ENCODE results near the gene TNFSF10.

TNFSF10 gene

DNA sequence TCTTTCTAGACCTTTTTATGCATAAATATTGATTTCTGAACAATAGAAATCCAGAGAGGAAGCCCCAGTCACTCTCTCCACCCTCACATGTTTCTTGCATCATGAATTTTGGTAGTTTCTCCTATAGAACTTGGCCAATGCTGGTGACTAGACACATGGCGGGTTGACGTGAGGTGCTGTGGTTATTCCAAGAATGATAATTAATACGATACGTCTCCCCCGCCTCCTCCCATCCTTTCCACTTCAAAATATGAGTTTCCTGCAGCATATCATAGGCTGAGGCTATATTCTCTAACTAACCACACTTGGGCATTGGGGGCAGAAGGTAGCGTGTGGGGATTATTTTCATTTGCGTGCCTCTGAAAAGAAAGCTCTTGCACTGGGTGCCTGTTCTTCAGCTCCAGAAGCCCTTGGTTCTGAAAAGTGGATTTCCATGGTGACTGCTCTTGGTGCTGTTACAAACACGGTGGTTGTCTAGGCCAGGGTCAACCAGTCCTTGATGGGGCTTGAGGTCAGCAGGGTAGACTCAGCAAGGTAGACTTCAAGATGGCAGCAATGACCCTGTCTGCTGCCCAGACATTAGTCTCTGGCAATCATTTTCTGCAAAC is 5.3 kb downstream of the TNFSF10 start:
- DNase-seq (ENCODE audit: low read depth in 2 of 2) = peak; percentile 21 to 34

DNA sequence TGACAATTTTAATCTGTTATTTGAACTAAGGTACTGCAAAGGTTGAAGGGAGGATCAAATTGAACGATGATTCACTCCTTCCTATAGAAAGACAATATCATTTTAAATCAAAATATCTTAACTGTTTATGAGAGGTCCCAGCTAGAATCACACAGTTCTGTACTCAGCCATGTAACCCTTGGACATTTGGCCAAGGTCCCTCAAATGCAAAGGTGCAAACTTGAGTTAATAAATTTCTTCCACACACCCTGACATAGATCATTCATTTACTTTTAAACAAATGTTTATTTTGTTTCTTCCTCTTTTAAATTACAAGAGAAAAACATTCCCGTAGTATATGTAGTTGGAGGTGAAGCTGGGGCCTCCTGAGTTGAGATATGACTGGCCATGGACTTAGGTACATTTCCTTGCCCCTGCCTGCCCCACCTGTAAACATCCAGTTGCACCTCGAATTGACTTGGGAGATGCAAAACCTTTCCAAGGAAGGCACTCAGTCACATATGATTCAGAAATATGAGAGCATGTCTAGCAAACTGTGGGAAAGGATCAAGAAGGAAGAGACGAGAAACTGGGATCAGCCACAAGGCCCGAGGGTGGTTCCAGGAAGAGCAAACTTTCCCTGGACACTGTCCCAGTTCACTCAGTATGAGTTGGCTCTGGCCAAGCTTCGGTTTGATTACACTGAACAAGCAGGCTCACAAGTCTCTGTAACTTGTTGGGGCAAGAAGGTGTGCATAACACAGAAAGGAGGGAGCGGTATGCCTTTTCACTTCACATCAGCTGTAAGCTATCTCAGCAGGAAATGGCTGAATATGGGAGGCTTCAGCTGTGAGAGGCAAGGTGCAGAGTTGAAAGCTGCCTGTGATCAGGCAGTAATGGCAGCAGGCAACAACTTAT is 6.7 kb downstream of the TNFSF10 start:
- DNase-seq (ENCODE audit: low read depth in 2 of 2) = peak; percentile 15 to 20

DNA sequence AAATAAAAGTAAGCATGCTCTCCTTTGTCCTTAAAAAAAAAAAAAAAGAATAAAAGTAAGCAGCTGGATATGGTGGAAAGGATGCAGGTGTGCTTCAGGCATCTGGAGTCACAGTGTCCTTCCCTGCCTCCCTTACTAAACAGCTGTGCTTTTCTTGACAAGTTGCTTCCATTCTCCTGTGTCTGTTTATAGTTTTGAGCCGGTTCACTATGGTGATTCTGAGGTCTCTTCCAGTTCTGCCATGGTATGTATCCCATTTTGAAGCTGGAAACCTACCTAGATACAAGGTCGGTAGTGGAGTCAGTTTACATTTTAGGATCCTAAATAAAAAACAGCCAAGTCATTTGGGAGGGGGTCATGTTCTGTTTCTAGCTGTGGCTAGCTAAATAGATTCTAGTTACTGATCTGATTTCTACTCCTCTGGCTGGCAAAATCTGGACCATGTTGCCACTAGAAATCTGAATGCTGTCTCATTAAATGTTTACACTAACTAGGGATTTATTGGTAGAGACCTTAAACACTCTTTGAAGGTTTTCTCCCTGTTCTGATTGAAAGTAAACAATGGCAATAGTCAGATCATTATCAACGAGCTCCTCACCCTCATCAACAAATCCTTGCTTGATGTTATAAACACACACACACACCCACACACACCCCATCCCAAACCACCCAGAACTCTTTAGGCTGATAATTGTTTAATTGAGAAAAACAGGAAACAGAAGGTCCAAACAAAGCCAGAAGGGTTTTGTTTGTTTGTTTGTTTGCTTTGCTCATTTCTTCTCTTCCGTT is 7.9 kb downstream of the TNFSF10 start:
- no peak for DNase-seq (ENCODE audit: low read depth in 2 of 2)

DNA sequence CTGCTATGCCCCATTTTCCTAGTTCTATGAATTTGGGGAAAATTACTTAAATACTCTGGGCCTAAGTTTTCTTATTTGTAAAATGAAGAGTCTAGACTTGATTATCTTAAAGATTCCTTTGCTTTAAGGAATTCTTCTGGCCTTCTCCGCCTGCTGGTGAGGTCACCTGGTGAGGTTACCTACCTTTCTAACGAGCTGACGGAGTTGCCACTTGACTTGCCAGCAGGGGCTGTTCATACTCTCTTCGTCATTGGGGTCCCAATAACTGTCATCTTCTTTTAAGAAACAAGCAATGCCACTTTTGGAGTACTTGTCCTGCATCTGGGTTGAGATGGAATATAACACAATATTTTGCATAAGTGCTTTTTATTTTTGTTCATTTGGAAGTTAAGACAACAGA is 8.6 kb downstream of the TNFSF10 start:
- no peak for DNase-seq (ENCODE audit: low read depth in 2 of 2)

DNA sequence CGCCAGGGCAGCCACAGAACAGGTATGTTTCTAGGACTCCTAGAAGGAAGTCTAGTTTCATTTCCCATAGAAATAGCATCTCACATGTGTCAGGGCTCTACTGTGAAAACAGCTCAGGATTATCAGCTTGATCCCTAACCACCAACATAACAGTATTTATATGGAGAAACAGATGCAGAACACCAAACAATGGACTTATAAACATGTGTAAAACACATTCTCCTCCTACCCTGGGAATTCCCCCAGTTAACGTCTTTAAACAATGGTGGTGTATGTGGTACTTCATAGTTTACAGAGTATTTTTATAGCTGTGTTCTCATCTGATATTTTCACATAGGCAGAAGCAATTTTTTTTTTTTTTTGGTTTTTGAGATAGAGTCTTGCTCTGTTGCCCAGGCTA is 9.7 kb downstream of the TNFSF10 start:
- DNase-seq (ENCODE audit: low read depth in 2 of 2) = no peak

DNA sequence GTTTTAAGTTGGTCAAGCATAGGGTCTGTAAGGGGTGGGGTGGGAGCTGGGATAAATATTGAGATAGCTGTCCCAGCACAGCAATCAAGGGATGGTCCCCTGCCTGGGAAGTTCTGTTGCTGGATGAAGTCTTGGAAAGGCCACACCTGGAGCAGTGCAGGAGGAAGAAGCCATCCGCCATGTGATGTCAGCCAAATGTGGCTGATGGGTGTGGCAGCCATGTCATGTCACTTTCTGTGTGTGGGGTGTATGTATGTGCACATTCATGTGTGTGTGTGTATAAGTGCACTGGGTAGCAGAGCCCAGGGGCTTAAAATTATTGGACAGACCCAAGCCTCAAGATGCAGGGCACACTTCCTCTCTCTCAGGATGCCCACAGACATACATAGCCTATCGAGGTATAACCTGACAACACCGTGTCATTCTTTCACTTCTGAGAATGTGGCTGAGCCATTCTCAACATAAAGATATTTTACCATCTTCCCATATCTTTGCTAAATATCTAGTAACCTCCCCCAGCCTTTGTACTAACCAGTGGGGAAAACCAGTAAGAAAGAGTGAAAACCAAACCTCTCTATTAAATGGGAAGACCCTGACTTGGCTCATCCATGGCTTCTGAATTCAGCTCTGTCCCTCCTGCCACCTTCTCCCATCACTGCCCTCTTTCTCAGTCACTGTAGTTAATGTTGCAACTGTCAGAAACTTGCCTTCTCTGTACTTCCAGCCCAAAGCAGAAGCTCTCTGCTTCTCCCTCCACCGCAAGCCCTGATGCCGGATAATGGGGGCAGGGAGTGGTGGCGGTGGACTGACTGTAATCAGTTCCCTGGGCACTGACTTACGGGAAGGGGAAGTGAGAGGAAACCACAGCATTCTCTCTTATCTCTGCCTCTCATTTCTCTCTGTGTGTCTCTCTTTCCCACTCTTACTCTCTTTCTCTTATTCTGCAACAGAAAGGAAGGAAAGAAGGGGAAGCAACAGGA is 11.2 kb downstream of the TNFSF10 start:
- no peak for DNase-seq (ENCODE audit: low read depth in 2 of 2)

DNA sequence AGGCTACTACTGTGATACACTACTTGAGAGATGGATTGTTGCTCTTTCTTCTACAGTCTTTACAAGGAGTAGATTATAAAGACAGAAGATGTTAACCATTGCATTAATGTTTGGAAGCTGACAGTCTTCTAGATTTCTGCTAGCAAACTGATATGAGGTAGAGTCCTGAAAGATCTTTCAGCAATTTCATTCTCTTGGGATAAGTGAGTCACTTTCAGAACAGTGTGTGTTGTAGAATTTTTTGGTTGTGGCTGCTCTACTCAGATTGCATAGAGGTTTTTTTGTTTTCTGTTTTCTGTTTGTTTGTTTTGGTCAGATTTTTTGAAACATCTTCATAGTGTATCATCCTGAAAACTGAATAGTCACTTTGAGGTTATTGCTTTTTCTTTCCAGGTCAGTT is 17.1 kb downstream of the TNFSF10 start:
- DNase-seq (ENCODE audit: low read depth in 2 of 2) = no peak

DNA sequence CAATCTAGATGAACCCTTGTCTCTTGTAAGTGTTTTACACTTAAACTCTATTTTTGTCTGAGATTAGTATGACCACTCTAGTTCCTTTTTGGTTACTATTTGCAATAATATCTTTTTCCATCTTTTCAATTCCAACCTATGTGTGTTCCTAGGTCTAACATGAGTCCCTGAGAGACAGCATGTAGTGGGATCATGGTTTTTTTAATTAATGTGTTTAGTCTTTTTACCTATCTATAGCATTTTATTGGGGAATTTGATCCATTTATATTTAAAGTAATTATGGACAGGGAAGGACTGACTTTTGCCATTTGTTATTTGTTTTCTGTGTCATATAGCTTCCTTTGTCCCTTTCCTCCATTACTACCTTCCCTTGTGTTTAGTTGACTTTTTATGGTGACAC is 21.7 kb downstream of the TNFSF10 start:
- DNase-seq (ENCODE audit: low read depth in 2 of 2) = no peak

DNA sequence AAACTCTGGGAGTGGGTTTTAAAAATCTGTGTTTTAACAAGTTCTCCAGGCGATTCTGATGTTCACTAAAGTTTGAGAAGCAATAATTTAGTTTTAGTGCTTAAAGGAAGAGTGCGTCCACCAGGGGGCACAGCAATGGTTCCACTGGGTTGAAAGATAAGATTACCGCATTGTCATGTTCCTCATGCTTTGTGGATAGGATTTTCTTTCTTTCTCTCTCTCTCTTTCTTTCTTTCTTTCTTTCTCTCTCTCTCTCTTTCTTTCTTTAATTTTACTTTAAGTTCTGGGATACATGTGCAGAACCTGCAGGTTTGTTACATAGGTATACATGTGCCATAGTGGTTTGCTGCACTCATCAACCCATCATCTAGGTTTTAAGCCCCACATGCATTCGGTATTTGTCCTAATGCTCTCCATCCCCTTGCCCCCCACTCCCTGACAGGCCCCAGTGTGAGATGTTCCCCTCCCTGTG is 33.0 kb downstream of the TNFSF10 start:
- peak; percentile 21 to 27 for DNase-seq (ENCODE audit: low read depth in 2 of 2)

DNA sequence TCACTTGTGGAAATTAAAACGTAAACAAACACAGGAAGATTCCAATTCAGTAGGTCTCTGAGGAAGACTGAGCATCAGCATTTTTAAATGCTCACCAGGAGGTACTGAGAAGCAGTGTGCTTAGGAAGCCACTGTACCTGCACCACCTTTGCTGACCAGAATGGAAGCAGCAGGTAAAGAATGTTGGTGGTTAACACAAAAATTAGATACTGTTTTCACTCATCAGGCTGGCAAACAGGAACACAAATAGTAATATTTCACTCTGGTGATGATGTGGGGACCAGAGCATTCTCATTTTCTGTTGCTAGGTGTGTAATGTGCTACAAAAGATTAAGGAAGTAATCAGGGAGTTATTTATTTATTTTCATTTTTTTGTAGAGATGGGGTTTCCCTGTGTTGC is 45.1 kb downstream of the TNFSF10 start:
- no peak for DNase-seq (ENCODE audit: low read depth in 2 of 2)

DNA sequence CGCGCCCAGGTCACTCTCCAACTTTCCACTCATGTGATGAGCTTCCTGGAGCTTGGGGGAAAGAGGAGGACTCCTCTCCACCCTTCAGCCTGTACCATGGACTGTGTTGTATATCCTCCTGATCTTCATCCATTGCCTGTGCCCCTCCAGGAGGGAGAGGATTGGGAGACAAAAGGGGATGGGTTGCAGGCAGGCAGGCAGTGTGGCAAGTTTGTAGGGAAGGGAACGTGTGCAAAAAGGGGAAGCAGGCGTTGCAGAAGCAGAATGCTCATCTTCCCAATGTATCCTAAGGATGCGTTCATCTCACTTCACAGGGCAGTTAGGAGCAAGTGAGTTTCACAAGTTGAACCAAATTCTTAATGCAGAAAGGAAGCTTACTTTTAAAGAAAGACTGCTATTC is 46.9 kb downstream of the TNFSF10 start:
- no peak for DNase-seq (ENCODE audit: low read depth in 2 of 2)

DNA sequence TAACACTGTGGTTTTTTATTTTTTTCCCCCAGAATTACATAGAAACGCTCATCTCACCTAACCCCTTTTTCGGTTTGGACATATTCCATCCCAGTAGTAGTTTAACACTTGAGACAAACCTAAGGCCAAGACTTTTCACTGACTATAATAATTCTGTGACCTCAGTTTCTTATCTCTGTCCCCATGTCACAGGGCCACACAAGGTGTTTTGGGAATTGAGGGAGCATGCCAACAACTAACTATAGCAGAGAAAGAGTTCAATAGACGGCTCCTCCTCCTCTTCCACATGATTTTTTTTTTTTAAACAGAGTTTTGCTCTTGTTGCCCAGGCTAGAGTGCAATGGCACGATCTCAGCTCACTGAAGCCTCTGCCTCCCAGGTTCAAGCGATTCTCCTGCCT is 47.5 kb downstream of the TNFSF10 start:
- DNase-seq (ENCODE audit: low read depth in 2 of 2) = no peak

DNA sequence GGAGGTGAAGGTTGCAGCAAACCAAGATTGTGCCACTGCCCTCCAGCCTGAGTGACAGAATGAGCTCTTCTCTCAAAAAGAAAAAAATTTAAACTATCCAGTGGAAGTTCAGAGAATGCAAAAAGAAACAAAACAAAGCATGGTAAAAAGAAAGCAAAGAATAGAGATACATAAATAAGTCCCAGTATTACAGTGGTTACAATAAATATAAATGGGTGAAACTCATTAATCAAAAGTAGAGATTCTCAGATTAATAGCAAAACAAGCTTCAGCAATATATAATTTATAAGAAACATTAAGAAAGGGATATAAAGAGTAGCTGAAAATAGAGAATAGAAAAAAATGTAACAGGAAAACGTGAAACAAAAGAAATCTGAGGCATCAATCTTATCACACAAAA is 51.3 kb downstream of the TNFSF10 start:
- no peak for DNase-seq (ENCODE audit: low read depth in 2 of 2)

DNA sequence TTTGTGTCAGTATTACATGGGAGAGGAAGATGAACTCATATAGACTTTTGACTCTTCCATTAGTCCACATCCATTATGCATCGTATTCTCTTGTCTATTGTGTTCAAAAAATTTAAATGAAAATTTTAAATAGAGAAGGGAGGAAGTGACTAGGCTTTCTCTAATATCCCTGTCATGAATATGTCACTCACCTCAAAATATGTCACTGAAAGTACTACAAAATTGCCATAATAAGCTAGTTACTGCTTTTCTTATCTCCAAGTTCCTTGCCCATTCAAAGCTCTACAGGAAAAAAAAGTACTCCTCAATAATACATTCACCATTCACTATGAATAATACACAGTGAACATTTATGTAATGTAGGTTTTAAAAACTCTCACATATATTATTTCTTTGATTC is 52.6 kb downstream of the TNFSF10 start:
- DNase-seq (ENCODE audit: low read depth in 2 of 2) = no peak

DNA sequence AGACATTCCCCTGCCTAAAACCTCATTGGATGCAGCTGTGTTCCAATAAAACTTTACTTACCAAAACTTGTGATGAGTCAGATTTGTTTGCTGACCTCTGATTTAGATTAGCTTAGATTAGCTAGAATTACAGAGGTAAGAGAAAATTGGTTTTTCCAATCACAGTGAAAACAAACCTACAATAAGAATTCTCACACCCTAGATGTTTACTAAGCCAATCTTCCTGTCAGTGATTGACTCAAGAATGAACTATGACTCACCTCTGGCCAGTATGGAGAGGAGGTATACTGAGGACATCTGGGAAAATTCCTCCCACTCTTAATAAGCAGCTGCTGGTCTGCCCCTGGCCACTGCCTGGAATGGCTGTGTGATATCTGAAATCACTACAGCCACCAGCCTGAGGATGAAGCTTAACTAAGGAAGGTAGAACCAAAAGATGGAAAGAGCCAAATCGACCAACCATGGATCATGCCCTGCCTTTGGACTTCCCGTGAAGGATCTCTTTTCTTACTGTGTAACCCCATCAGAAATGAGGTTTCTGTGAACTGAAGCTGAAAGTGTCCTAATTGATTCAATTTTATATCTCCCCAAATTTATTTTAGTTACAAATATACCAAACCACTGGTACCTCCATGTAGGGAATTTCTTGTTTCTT is 55.9 kb downstream of the TNFSF10 start:
- no peak for DNase-seq (ENCODE audit: low read depth in 2 of 2)

DNA sequence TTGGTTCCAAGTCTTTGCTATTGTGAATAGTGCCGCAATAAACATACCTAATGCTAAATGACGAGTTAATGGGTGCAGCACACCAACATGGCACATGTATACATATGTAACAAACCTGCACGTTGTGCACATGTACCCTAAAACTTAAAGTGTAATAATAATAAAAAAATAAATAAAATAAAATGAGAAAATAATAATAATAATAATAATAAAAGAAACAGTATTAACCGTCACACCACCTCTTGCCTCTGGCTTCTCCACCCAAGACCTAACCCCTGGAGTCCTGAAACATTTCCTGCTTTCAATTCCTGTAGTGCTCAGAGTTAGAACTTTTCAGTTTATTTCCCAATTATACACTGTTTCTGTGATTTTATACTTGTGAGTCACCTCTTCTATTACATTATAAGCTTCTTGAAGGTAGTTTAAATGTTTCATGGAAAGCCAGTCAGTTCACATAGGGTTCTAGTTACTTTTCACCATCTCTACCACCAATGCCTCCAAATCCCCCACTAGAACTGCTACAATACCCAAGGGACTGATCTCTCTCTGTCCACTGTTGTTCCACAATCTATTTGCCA is 56.6 kb downstream of the TNFSF10 start:
- no peak for DNase-seq (ENCODE audit: low read depth in 2 of 2)

DNA sequence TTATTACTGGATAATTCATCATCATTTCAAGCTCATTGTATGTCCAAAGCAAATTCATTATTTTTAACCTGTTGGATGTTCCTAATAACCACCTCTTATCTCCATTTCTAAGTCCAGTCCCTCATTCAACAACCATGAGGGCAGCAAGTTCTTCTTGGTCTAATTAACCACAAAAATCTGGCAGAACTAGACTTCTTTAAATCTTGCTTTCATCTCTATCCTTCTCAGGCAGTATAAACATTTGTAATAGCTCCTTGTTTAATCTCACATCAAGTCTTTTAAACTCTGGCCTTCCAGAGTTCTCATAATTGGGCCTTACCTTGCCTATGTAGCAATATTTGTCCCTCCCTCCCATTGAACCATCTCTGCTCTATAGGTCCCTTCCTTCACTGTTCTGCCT is 57.9 kb downstream of the TNFSF10 start:
- DNase-seq (ENCODE audit: low read depth in 2 of 2) = no peak

DNA sequence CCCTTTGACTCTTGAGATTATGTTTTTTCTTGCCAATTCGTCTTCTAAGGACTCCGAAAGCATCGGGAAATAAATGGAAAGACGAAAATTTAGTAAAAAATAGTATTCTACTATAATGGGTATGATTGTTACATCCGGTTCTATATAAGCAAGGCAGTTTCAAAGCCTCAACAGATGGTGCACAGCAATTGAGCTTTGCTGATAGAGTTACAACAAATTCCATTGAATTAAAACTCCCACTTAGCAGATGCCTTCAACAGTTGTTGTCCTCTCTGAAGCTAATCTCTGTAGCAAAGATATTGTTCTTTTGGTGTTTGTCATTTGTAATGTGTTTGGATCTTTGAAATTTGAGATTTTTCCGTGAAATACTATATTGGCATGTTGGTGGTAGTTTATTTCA is 58.9 kb downstream of the TNFSF10 start:
- no peak for DNase-seq (ENCODE audit: low read depth in 2 of 2)

DNA sequence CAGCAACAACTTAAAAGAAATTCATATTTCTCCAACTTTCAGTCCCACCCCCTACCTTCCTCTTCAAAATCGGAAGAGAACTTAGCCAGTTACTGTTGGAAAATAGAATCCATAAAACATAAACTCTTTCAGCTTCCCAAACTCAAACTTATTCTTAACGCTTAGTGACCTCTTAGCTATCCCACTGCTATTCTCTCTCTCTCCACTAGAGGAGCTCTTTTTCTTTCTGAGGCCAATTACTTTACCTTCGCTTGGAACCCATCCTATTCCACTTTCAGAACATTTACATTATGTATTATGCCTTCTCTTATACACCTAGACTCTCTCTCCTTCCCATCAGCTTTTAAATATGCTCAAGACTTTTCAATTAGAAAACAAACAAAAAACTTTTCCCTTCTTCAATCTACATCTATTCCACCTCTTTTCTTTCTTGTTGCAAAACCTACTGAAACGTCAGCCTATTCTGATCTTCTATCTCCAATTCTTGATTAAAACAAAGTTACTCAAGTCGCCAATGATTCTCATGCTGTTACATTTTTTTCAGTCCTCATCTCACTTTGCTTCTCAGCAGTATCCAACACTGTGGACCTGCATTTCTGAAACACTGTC is 61.6 kb downstream of the TNFSF10 start:
- no peak for DNase-seq (ENCODE audit: low read depth in 2 of 2)

DNA sequence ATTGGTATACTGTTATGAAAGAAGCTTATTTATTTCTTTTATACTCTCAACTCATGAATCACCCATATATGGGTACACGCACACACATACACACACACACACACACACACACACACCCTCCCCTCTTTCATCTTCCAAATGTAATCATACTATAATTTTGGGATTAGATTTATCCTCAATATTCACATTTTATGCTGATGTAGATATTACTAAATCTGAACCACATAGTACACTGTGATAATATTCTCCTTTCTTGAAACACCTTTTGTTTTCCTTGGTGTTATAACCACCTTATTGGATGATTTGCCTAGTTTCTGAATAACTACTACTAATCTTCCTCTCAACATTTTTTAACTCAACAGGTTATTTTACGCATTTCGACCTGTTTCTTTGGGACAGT is 66.8 kb downstream of the TNFSF10 start:
- no peak for DNase-seq (ENCODE audit: low read depth in 2 of 2)
